Cortex of kidney (tissue), 1 donor: Measurements from ENCODE around the gene HDAC4.

Experiments used
- DNase-seq: peaks from one replicate; lab custom pipeline; 2025; lab: John Stamatoyannopoulos, UW

HDAC4 gene

DNA sequence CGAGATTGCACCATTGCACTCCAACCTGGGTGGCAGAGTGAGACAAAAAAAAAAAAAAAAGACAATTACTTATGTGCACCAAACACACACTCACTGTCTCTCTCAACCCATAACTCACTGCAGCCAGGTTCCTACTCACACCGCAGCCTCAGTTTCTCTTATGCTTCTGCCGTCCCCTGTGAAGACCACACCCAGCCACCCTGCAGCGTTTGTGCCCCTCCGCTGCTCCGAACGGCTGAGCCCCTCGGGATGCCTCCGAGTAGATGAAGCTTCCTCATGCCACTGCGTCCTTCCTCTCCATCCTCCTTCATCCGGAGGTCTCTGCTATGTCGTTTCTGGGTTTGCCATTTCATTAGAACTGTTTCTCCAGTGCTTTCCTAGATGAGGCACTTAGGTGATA lies 392.8 kb downstream of the HDAC4 start:
- no peak for DNase-seq

DNA sequence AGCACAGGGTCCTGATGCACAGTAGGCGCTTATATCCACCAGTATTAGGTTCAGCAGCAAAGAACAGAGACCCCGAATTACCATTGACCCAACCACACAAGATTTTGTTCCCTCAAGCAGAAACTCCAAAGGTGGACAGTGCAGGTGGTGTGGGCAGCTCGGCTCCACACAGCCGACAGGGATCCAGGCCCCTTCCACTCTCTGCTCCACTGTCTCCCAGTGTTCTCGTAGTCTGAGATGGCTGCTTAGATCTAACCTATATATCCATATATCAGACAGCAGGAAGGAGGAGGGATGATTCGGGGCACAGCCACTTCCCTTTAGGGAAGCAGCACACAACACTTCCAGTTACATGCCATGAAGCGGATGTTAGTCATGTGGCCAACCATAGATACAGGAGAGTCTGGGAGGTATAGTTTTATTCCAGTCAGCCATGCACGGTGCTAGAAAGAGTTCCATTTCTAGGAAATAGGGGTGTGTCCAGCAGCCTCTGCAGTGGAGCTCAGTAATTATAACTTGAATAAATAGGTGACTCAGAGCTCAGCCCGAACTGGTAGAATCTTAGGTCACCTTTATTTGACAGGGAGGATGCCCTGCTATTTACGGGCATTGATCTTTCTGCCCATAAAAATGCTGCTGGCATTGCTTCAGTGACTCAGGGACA lies 394.1 kb downstream of the HDAC4 start:
- DNase-seq = no peak

DNA sequence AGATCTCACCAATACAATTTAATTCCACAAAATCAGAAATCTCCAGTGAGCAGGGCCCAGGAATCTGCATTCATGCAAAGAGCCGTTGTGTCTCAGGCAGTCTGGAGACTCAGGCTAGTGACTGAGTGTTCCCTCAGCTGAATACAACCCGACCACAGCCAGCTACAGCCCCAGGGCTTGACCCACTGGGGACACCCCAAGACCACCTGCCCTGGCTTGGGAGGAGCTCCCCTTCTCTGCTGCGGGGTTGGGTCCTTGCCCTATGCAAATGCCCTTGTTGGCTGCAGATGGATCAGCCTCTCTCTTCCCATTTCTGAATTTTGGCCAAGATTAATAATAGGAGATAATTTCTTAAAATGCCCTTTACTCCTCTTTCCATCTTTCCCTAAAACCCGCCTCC lies 395.2 kb downstream of the HDAC4 start:
- no peak for DNase-seq

DNA sequence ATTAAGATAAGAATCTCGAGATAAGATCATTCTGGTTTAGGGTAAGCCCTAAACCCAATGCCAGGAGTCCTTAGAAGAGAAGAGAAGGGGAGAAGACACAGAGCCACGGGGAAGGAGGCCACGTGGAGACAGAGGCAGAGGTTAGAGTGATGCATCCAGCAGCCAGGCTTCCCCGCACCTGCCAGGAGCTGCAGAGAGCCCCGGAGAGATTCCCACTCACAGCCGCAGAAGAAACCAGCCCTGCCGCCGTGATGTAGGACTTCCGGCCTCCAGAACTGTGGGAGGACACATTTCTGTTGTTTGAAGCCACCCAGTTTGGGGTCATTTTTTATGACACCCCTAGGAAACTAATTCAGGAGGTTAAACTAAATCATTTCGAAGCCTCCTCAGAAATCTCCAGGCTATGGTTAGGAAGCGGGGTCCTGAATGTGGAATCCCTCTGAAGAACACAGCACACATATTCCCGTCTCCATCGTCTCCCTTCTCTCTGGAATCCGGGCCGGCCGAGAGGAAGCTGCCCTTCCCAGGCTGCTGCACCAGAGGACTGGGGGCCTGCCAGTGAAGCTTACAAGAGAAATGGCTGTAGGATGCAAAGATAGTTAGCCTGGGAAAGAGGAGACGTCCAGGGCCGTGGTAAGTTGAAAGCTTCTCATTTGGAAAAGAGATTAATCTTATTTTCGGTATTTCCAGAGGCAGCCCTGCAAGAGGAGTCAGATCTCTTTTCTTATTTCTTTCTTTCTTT lies 396.4 kb downstream of the HDAC4 start:
- no peak for DNase-seq

DNA sequence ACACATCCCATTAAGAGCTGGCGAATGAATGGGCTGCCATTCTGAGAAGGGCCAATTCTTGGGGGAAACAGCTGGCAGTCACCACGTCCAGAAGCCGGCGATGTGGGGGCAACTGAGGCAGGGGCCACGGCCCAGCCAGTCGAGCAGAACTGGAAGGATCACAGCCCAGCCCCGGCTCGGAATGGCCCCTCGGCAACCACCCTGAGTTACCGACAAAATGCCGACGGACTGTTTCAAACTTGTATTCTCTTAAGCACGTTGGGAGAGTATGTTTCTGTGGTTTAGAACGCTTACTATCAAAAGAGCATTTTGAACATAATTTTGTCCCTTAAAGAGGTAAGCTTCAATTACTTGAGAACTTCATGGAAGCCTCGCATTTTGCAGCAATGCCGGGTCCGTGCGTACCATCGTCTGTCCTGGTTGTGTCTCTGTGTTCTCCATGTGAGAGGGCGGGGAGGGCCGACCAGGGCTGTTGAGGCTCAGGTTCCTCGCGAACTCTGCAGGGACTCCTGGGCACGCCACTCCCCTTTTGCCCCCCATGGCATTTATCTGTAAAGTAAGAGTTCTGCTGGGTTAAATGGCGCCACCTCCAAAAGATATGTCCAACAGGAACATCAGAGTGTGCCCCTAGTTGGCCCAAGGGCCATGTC lies 397.1 kb downstream of the HDAC4 start:
- no peak for DNase-seq

DNA sequence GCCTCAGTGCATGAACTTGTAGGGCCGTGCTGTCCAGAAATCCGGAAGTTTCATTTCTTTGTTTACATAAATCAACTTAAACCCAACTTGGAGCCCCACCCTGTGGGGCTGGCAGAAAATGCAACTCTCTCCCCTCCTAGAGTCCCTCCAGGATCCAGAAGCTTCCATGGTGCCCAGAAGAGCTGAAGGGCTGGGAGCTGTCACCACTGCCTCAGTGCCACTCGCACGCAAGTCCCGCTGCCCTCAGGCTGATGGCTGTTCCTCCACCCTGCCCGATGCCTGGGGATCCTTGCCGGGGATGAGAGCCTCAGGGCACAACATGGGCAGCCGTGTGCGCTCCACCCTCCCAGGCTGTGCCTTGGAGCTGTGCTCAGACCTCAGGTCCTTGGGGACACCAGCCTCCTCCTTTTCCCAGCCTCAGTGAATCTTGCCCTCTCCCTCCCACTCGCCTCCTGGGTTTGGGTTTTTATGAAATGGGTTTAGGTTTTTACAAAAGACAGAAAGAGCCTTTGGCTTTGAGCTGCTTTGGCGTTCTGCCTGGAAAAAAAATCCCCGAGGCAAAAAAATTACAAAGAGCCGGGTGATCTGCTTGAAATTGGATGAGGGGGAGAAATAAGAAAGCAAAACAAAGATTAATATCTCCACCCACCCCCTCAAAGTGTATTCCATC lies 397.7 kb downstream of the HDAC4 start:
- no peak for DNase-seq

DNA sequence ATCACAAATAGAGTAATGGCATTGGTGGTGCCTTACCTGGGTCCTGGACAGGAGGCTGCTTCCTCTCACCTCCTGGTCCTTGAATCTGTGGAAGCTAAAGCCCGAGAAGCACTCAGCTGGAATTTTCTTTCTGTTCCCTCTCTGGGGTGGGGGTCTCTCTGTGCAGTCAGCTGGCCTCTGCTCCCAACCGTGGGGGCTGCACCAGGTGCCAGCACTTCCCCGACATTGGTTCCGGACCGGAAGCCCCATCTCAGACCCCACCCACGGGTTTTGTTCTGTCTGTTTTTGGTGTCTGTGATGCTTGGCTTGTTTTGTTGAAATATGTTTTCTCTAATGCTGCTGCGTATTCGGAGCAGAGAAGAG lies 398.2 kb downstream of the HDAC4 start:
- no peak for DNase-seq

DNA sequence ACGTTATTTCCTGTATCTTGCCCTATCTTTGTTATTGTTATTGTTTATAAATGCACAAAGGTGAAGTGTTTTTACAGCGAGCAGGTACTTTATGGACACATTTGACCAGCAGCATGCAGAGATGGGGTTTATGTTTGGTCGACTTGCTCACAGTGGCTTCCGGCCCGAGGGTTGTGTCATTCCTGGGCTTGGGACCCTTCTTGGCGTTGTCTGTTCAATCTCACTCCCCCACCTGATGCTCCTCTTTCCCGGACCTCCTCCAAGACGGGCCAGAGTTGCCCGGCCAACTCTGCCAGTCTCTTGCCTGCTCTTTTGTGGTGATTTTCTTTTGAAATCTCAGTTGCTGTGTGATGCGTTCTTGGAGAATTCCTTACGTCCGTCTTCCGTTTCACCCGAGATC lies 399.0 kb downstream of the HDAC4 start:
- no peak for DNase-seq

DNA sequence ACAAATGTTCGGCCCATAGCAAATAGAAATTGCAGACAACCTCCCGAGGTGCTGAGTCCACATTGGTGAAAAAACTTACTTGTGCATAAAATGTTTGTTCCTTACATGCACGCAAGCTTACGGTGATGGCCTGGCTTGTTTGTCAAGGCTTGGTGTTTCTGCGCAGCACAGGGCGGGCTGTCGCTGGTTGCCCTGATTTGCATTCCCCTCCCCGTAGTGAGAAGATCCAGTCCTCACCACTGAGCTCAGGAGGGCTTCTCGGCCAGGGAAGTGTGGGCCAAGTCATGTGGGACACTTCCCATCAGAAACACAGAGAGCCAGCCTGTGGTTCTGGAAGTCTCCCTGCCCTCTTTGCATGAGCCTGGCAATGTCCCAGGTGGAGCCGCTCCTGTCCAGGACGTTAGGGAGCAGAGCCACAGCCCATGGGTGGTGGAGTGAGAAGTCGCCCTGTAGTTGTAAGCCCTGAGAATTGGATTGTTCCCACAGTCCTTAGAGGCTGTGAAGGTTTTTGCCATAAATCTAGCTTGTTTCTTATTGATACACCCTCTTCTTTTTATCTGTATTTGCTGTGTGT lies 400.2 kb downstream of the HDAC4 start:
- DNase-seq = no peak

DNA sequence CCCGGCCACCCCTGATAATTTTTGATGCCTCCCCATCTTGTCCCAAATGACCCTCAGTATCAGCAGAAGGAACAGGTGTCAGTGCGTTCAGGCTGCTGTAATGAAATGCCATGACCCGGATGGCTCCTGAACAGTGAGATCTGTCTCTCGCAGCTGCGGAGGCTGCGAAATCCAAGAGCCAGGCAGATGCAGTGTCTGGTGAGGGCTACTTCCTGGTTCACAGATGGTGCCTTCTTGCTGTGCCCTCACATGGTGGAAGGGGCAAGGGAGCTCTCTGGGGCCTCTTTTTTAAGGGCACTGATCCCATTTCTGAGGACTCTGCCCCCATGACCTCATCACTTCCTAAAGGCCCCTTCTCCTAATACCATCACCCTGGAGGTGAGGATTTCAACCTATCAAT lies 400.7 kb downstream of the HDAC4 start:
- DNase-seq = no peak

DNA sequence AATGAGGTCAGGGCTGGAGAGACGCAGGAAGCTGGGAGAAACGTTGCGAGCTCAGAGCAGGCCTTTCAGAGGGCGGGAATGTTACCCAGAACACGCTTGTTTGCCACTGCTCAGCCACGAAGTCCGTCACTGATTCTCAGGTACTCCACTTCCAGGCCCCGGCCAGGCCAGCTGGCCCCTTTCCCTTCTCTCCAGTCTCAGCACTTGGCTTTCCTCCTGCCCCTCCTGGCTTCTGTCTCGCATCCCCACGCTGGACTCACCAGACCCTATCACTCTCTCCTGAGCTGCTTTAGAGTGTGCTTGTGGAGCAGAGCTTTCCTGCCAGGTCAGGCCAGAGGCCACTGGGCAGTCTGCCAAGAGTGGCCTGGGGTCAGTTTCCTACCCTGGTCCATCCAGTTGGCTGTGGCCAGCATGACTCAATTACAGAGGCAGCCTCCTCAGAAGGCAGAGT lies 401.5 kb downstream of the HDAC4 start:
- no peak for DNase-seq

DNA sequence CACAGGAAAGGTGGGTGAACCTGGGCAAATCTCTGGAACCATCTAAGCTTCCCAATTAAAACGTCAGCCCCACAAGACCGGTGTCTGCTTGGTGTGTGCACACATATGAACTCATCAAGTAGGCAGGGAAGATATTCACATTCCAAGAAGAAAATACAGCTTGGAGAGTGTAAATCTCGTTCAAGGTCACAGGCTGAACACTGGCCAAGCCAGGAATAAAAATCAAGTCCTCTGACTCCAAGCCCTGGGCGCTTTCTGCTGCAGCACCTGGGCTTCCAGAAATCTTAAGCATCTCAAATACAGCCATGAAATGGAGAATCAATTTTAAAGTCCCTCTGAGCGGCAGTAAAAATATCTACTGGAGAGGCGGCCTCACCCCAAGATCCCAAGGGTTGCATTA lies 402.0 kb downstream of the HDAC4 start:
- no peak for DNase-seq
